Measurements from ENCODE around the gene C10orf95.

C10orf95 gene

GRCh38 chr10:102493771-102494170, 42.4 kb upstream of the C10orf95 start:
- Histone ChIP-seq H3F3A (ENCODE audit: control insufficient read depth, insufficient read depth) (no peaks in the 10 kb centered on the region), H3K27ac (ENCODE audit: low read depth, low read length) (no peak overlapping the region), H3K4me2 (ENCODE audit: low read length) (no peak overlapping the region), H3K9me2 (replicated peaks; ENCODE audit: control insufficient read depth, low read length) (no peaks in the 10 kb centered on the region), H4K20me1 (ENCODE audit: control insufficient read depth, insufficient read depth, low read depth, low read length) (peaks cover 4% of the 10 kb centered on the region; the same call in 1 of the 2 replicates), H3K4me3 (ENCODE audit: low read length) (no peak overlapping the region), H3K9me3 (ENCODE audit: control insufficient read depth, insufficient read depth, low read length) (no peaks in the 10 kb centered on the region), H3K36me3 (ENCODE audit: control insufficient read depth, low read length) (peaks cover 28% of the 10 kb centered on the region), H3K4me1 (ENCODE audit: control insufficient read depth, low read length) (no peaks in the 10 kb centered on the region), H3K27me3 (ENCODE audit: control insufficient read depth, low read length) (no peaks in the 10 kb centered on the region), H3K79me2 (ENCODE audit: control insufficient read depth, low read length) (peaks cover 73% of the 10 kb centered on the region)
- TF ChIP-seq CTCF (IDR thresholded peaks at IDR 0.05; ENCODE audit: low read depth, low read length, poor library complexity, severe bottlenecking) (no peak), EZH2phosphoT487 (IDR thresholded peaks at IDR 0.05; ENCODE audit: borderline replicate concordance, low read length) (no peak)

- Histone ChIP-seq H3K9me3 (ENCODE audit: control insufficient read depth, insufficient read depth, low read length) (no peaks in the 10 kb centered on the region), H3K79me2 (ENCODE audit: control insufficient read depth, low read length) (peaks cover 65% of the 10 kb centered on the region), H3K27me3 (ENCODE audit: control insufficient read depth, low read length) (no peaks in the 10 kb centered on the region), H3K36me3 (ENCODE audit: control insufficient read depth, low read length) (peaks cover 35% of the 10 kb centered on the region), H3K4me2 (ENCODE audit: low read length) (no peak overlapping the region), H3K4me3 (ENCODE audit: low read length) (no peak overlapping the region), H4K20me1 (ENCODE audit: control insufficient read depth, insufficient read depth, low read depth, low read length) (peaks cover 4% of the 10 kb centered on the region; the same call in 1 of the 2 replicates), H3K4me1 (ENCODE audit: control insufficient read depth, low read length) (no peaks in the 10 kb centered on the region), H3K9me2 (replicated peaks; ENCODE audit: control insufficient read depth, low read length) (no peaks in the 10 kb centered on the region), H3K27ac (ENCODE audit: low read depth, low read length) (no peak overlapping the region), H3F3A (ENCODE audit: control insufficient read depth, insufficient read depth) (no peaks in the 10 kb centered on the region)
- TF ChIP-seq EZH2phosphoT487 (IDR thresholded peaks at IDR 0.05; ENCODE audit: borderline replicate concordance, low read length) (no peak), CTCF (IDR thresholded peaks at IDR 0.05; ENCODE audit: low read depth, low read length, poor library complexity, severe bottlenecking) (no peak)
These were observed 41.6 kb upstream of the C10orf95 start for GRCh38 chr10:102492983-102493382.

GRCh38 chr10:102492344-102492939, 41.1 kb upstream of the C10orf95 start:
- H3K79me2 ChIP-seq (ENCODE audit: control insufficient read depth, low read length), result peaks cover 60% of the 10 kb centered on the region
- H4K20me1 ChIP-seq (ENCODE audit: control insufficient read depth, insufficient read depth, low read depth, low read length), result peaks cover 4% of the 10 kb centered on the region; the same call in 1 of the 2 replicates
- H3K9me2 ChIP-seq (replicated peaks; ENCODE audit: control insufficient read depth, low read length), result no peaks in the 10 kb centered on the region
- no peak overlapping the region for H3K4me2 ChIP-seq (ENCODE audit: low read length)
- no peak overlapping the region for H3K27ac ChIP-seq (ENCODE audit: low read depth, low read length)
- no peaks in the 10 kb centered on the region for H3K27me3 ChIP-seq (ENCODE audit: control insufficient read depth, low read length)
- no peaks in the 10 kb centered on the region for H3K9me3 ChIP-seq (ENCODE audit: control insufficient read depth, insufficient read depth, low read length)
- TF ChIP-seq CTCF (IDR thresholded peaks at IDR 0.05; ENCODE audit: low read depth, low read length, poor library complexity, severe bottlenecking), result no peak
- no peak for TF ChIP-seq EZH2phosphoT487 (IDR thresholded peaks at IDR 0.05; ENCODE audit: borderline replicate concordance, low read length)
- H3K4me3 ChIP-seq (ENCODE audit: low read length), result no peak overlapping the region
- H3K36me3 ChIP-seq (ENCODE audit: control insufficient read depth, low read length), result peaks cover 39% of the 10 kb centered on the region
- H3F3A ChIP-seq (ENCODE audit: control insufficient read depth, insufficient read depth), result no peaks in the 10 kb centered on the region
- H3K4me1 ChIP-seq (ENCODE audit: control insufficient read depth, low read length), result no peaks in the 10 kb centered on the region

Measured in DOHH2 (cell line).